Osteocyte (in vitro differentiated cells): Measurements from ENCODE around the gene ZFY. TPM values are rescaled to one million over a fixed set of nuclear protein-coding genes. Genes with fewer than 3 reads are reported as not detected.

Experiments
- DNase-seq: peaks from one replicate; pipeline ENCODE4 v3.0.0; 2021; ENCODE audit warnings: mixed read lengths; ENCODE audit not compliant: unreplicated experiment; ENCODE audit errors: extremely low spot score
- H3K27ac Mint-ChIP-seq: one replicate; pipeline ENCODE4 v1.8.0; 2021; ENCODE audit warnings: mild to moderate bottlenecking, mixed read lengths; ENCODE audit not compliant: unreplicated experiment
- H3K27me3 Mint-ChIP-seq: one replicate; pipeline ENCODE4 v1.8.0; 2021; ENCODE audit warnings: mixed read lengths; ENCODE audit not compliant: unreplicated experiment
- H3K36me3 Mint-ChIP-seq: one replicate; pipeline ENCODE4 v1.8.0; 2021; ENCODE audit warnings: mixed read lengths; ENCODE audit not compliant: unreplicated experiment
- H3K4me1 Mint-ChIP-seq: one replicate; pipeline ENCODE4 v1.8.0; 2021; ENCODE audit warnings: mixed read lengths; ENCODE audit not compliant: unreplicated experiment
- H3K4me3 Mint-ChIP-seq: one replicate; pipeline ENCODE4 v1.8.0; 2021; ENCODE audit warnings: mild to moderate bottlenecking, moderate library complexity, mixed read lengths; ENCODE audit not compliant: unreplicated experiment
- H3K9me3 Mint-ChIP-seq: one replicate; pipeline ENCODE4 v1.8.0; 2021; ENCODE audit warnings: mixed read lengths; ENCODE audit not compliant: unreplicated experiment
- CTCF ChIP-seq: fragments of 200-600 bp; sonication (generic); IDR thresholded peaks from 2 replicates; pipeline ENCODE4 v1.5.0; 2021; ENCODE audit warnings: antibody characterized with exemption, mild to moderate bottlenecking, moderate library complexity
- total RNA-seq: library from RNA; stranded (reverse); gene quantifications from 2 replicates; pipeline ENCODE4 v1.2.1, GENCODE V29; 2021

The ZFY gene
- total RNA-seq, 1 donor from 2014 or later, result not detected

- no peaks in the 10 kb centered on the region for H3K9me3 Mint-ChIP-seq
- H3K4me3 Mint-ChIP-seq, result no peak overlapping the region
Observed at GRCh38 chrY:3007967-3008366, 72.8 kb downstream of the ZFY start.

GRCh38 chrY:3012226-3012625 is 77.0 kb downstream of the ZFY start:
- Mint-ChIP-seq H3K4me1 (no peaks in the 10 kb centered on the region), H3K4me3 (no peak overlapping the region), H3K27me3 (no peaks in the 10 kb centered on the region), H3K36me3 (no peaks in the 10 kb centered on the region), H3K27ac (no peak overlapping the region), H3K9me3 (no peaks in the 10 kb centered on the region)
- no peak for DNase-seq
- no peak for TF ChIP-seq CTCF

More at GRCh38 chrY:3007967-3008366, 72.8 kb downstream of the ZFY start:
- TF ChIP-seq CTCF, result no peak
- Mint-ChIP-seq H3K4me1 (no peaks in the 10 kb centered on the region), H3K27ac (no peak overlapping the region), H3K36me3 (no peaks in the 10 kb centered on the region), H3K27me3 (no peaks in the 10 kb centered on the region)
- DNase-seq, result no peak

GRCh38 chrY:3016594-3016993 is 81.4 kb downstream of the ZFY start:
- no peaks in the 10 kb centered on the region for H3K36me3 Mint-ChIP-seq
- DNase-seq, result no peak
- H3K9me3 Mint-ChIP-seq, result no peaks in the 10 kb centered on the region
- H3K27me3 Mint-ChIP-seq, result no peaks in the 10 kb centered on the region
- H3K27ac Mint-ChIP-seq, result no peak overlapping the region
- no peaks in the 10 kb centered on the region for H3K4me1 Mint-ChIP-seq
- TF ChIP-seq CTCF, result no peak
- no peak overlapping the region for H3K4me3 Mint-ChIP-seq

GRCh38 chrY:3018546-3018945 is 83.4 kb downstream of the ZFY start:
- H3K4me3 Mint-ChIP-seq, result no peak overlapping the region
- no peaks in the 10 kb centered on the region for H3K9me3 Mint-ChIP-seq
- no peak for TF ChIP-seq CTCF
- no peak for DNase-seq
- H3K27ac Mint-ChIP-seq, result no peak overlapping the region
- no peaks in the 10 kb centered on the region for H3K4me1 Mint-ChIP-seq
- no peaks in the 10 kb centered on the region for H3K27me3 Mint-ChIP-seq
- no peaks in the 10 kb centered on the region for H3K36me3 Mint-ChIP-seq

GRCh38 chrY:3019584-3019983 is 84.4 kb downstream of the ZFY start:
- Mint-ChIP-seq H3K27me3 (no peaks in the 10 kb centered on the region), H3K4me1 (no peaks in the 10 kb centered on the region), H3K36me3 (no peaks in the 10 kb centered on the region), H3K4me3 (no peak overlapping the region), H3K27ac (no peak overlapping the region), H3K9me3 (no peaks in the 10 kb centered on the region)
- TF ChIP-seq CTCF, result no peak
- DNase-seq, result no peak
